ENCODE results near the gene COG4.

DNA sequence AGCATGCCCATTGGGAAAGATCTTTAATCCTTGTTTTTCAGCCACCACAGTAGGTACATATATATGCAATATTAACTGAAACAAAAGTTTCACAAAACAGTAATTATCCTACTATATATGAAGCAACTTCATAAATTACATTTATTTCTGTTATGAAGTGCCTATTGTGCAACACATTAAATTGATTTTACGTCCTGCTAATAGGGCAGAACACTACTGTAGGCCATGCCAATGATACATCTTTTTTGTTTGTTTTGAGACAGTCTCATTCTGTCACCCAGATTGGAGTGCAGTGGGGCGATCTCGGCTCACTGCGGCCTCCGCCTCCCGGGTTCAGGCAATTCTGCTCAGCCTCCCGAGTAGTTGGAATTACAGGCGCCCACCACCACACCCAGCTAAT is 29.3 kb upstream of the COG4 start:
- TF ChIP-seq, protein P1, sequence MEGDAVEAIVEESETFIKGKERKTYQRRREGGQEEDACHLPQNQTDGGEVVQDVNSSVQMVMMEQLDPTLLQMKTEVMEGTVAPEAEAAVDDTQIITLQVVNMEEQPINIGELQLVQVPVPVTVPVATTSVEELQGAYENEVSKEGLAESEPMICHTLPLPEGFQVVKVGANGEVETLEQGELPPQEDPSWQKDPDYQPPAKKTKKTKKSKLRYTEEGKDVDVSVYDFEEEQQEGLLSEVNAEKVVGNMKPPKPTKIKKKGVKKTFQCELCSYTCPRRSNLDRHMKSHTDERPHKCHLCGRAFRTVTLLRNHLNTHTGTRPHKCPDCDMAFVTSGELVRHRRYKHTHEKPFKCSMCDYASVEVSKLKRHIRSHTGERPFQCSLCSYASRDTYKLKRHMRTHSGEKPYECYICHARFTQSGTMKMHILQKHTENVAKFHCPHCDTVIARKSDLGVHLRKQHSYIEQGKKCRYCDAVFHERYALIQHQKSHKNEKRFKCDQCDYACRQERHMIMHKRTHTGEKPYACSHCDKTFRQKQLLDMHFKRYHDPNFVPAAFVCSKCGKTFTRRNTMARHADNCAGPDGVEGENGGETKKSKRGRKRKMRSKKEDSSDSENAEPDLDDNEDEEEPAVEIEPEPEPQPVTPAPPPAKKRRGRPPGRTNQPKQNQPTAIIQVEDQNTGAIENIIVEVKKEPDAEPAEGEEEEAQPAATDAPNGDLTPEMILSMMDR (IDR thresholded peaks at IDR 0.05; ENCODE audit: low read depth, low read length), result no peak
- TF ChIP-seq, protein P2, sequence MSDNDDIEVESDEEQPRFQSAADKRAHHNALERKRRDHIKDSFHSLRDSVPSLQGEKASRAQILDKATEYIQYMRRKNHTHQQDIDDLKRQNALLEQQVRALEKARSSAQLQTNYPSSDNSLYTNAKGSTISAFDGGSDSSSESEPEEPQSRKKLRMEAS (IDR thresholded peaks at IDR 0.05; ENCODE audit: low read depth, low read length), result no peak
- TF ChIP-seq POLR2A (IDR thresholded peaks at IDR 0.05; ENCODE audit: extremely low read depth, insufficient read length) (no peak), MYC (IDR thresholded peaks at IDR 0.05; ENCODE audit: low read depth, low read length) (no peak)

Data from NB4 (cell line).